ENCODE results near the gene TCAP. TPM values are rescaled to one million over a fixed set of nuclear protein-coding genes. Genes with fewer than 3 reads are reported as not detected.

TCAP gene
- total RNA-seq, 1 donor from 2014 or later, result 0.49 TPM

DNA sequence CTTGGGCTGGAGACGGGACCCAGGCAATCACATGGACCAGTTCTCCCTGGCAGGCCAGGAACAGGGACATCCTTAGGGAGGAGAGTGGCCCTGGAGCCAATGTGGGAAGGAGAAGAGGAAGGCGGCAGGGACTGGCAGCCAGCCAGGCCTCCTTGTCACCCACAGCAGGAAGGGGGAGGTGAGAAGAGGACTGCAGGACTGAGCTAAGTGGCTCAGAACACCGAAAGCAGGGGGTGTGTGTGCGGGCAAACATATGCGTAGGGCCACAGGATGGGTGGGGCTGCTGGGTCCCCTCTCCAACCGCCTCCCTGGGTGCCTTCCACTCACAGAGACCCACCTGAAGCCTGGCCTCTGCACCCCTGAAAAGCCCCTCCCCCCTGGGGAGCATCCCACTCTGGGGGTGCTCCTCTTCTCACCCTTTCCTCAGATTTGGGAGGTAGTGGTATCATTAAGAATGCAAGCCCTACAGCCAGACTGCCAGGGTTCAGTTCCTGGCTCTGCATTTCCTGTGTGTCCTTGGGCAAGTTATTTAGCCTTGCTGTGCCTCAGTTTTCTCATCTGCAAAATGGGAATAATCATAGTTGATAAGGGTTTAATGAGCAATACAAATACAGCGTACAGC, 11.2 kb downstream of the TCAP start:
- no peaks in the 10 kb centered on the region for H3K27me3 ChIP-seq
- DNase-seq (ENCODE audit: extremely low spot score in 2 of 2), result no peak
- no peaks in the 10 kb centered on the region for H3K9me3 ChIP-seq
- TF ChIP-seq POLR2AphosphoS5 (IDR thresholded peaks at IDR 0.05; ENCODE audit: insufficient read depth in 1 of 2, low read depth in 1 of 2) (no peak), POLR2A (IDR thresholded peaks at IDR 0.05) (no peak)
- TF ChIP-seq, protein P1, sequence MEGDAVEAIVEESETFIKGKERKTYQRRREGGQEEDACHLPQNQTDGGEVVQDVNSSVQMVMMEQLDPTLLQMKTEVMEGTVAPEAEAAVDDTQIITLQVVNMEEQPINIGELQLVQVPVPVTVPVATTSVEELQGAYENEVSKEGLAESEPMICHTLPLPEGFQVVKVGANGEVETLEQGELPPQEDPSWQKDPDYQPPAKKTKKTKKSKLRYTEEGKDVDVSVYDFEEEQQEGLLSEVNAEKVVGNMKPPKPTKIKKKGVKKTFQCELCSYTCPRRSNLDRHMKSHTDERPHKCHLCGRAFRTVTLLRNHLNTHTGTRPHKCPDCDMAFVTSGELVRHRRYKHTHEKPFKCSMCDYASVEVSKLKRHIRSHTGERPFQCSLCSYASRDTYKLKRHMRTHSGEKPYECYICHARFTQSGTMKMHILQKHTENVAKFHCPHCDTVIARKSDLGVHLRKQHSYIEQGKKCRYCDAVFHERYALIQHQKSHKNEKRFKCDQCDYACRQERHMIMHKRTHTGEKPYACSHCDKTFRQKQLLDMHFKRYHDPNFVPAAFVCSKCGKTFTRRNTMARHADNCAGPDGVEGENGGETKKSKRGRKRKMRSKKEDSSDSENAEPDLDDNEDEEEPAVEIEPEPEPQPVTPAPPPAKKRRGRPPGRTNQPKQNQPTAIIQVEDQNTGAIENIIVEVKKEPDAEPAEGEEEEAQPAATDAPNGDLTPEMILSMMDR (IDR thresholded peaks at IDR 0.05), result no peak
- H3K4me3 ChIP-seq, result no peak overlapping the region
- intact Hi-C loops (cut with DNase I), result no loop called here
- H3K36me3 ChIP-seq, result peaks cover 0 to 4% of the 10 kb centered on the region in 2 donors
- no peak overlapping the region for H3K27ac ChIP-seq
- peaks cover 37% of the 10 kb centered on the region for H3K4me1 ChIP-seq

GRCh38 chr17:39677072-39677471, 11.9 kb downstream of the TCAP start:
- H3K36me3 ChIP-seq, result peaks cover 0 to 4% of the 10 kb centered on the region in 2 donors
- no peak for TF ChIP-seq POLR2A (IDR thresholded peaks at IDR 0.05)
- no peak for TF ChIP-seq POLR2AphosphoS5 (IDR thresholded peaks at IDR 0.05; ENCODE audit: insufficient read depth in 1 of 2, low read depth in 1 of 2)
- H3K27ac ChIP-seq, result no peak overlapping the region
- H3K9me3 ChIP-seq, result no peaks in the 10 kb centered on the region
- DNase-seq (ENCODE audit: extremely low spot score in 2 of 2), result no peak
- intact Hi-C loops (cut with DNase I), result no loop called here
- H3K4me3 ChIP-seq, result no peak overlapping the region
- peaks cover 30% of the 10 kb centered on the region for H3K4me1 ChIP-seq
- H3K27me3 ChIP-seq, result no peaks in the 10 kb centered on the region

- no peak overlapping the region for H3K27ac ChIP-seq
- no peak overlapping the region for H3K4me3 ChIP-seq
- no peak for DNase-seq (ENCODE audit: extremely low spot score in 2 of 2)
- H3K4me1 ChIP-seq, result peaks cover 26% of the 10 kb centered on the region
- no peaks in the 10 kb centered on the region for H3K27me3 ChIP-seq
- TF ChIP-seq, protein P1 (IDR thresholded peaks at IDR 0.05), result no peak
- TF ChIP-seq POLR2AphosphoS5 (IDR thresholded peaks at IDR 0.05; ENCODE audit: insufficient read depth in 1 of 2, low read depth in 1 of 2) (no peak), POLR2A (IDR thresholded peaks at IDR 0.05) (no peak)
- no peaks in the 10 kb centered on the region for H3K9me3 ChIP-seq
- H3K36me3 ChIP-seq, result peaks cover 0 to 4% of the 10 kb centered on the region in 2 donors
- intact Hi-C loops (cut with DNase I), result no loop called here
Observed at GRCh38 chr17:39677542-39678339, 12.6 kb downstream of the TCAP start.

- H3K36me3 ChIP-seq, result peaks cover 0 to 4% of the 10 kb centered on the region in 2 donors
- H3K9me3 ChIP-seq, result no peaks in the 10 kb centered on the region
- intact Hi-C loops (cut with DNase I), result no loop called here
- H3K4me1 ChIP-seq, result peaks cover 26% of the 10 kb centered on the region
- no peak overlapping the region for H3K4me3 ChIP-seq
- TF ChIP-seq POLR2A (IDR thresholded peaks at IDR 0.05) (no peak), POLR2AphosphoS5 (IDR thresholded peaks at IDR 0.05; ENCODE audit: insufficient read depth in 1 of 2, low read depth in 1 of 2) (no peak)
- TF ChIP-seq, protein P1 (IDR thresholded peaks at IDR 0.05), result no peak
- no peaks in the 10 kb centered on the region for H3K27me3 ChIP-seq
- no peak for DNase-seq (ENCODE audit: extremely low spot score in 2 of 2)
- H3K27ac ChIP-seq, result no peak overlapping the region
Observed at GRCh38 chr17:39678340-39679116, 13.4 kb downstream of the TCAP start.

DNA sequence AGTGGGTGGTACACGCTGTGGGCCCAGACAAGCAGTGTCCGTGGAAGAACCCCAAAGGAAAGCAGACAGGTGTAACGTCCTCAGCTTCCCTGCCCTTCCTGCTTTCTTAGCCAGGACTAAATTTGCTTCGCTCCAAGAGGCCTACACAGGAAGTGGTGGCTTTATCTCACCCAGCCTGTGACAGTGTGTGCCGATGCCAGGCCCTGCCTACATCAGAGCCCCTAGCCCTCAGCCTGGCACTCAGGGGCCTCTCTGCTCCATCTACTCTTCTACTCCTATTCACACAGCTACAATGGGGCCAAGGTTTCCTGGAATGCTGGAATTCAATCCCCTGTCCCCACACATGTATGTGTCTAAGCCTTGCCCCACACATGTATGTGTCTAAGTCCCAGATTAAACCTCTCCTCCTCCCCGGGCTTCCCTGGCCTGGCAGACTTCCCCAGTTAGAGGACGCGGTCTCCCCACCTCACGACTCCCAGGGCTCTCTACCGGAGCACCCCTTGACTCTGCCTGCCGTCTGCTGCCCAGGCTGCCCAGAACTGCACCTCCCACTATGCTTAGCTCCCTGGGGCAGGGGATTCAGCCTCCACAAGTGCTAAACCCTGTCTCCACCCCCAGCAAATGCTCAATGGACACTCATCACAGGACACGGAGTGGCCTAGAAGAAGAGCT, 14.5 kb downstream of the TCAP start:
- intact Hi-C loops (cut with DNase I), result loop anchor here (5.0 kb wide), 1 partner anchor 53 kb away; the partner anchor contains the start of gene MIEN1
- no peaks in the 10 kb centered on the region for H3K9me3 ChIP-seq
- no peak overlapping the region for H3K27ac ChIP-seq
- no peak overlapping the region for H3K4me3 ChIP-seq
- no peaks in the 10 kb centered on the region for H3K27me3 ChIP-seq
- H3K36me3 ChIP-seq, result peaks cover 0 to 4% of the 10 kb centered on the region in 2 donors
- no peak for DNase-seq (ENCODE audit: extremely low spot score in 2 of 2)
- TF ChIP-seq POLR2A (IDR thresholded peaks at IDR 0.05) (no peak), POLR2AphosphoS5 (IDR thresholded peaks at IDR 0.05; ENCODE audit: insufficient read depth in 1 of 2, low read depth in 1 of 2) (no peak)
- TF ChIP-seq, protein P1 (IDR thresholded peaks at IDR 0.05), result no peak
- peaks cover 22% of the 10 kb centered on the region for H3K4me1 ChIP-seq

All from vagina (tissue), 2 donors.